ENCODE measurements around the gene LGI4. TPM values are rescaled to one million over a fixed set of nuclear protein-coding genes. Genes with fewer than 3 reads are reported as not detected.

Gene LGI4
- total RNA-seq, 1 experiment from 2014 or later = 0.32 TPM

DNA sequence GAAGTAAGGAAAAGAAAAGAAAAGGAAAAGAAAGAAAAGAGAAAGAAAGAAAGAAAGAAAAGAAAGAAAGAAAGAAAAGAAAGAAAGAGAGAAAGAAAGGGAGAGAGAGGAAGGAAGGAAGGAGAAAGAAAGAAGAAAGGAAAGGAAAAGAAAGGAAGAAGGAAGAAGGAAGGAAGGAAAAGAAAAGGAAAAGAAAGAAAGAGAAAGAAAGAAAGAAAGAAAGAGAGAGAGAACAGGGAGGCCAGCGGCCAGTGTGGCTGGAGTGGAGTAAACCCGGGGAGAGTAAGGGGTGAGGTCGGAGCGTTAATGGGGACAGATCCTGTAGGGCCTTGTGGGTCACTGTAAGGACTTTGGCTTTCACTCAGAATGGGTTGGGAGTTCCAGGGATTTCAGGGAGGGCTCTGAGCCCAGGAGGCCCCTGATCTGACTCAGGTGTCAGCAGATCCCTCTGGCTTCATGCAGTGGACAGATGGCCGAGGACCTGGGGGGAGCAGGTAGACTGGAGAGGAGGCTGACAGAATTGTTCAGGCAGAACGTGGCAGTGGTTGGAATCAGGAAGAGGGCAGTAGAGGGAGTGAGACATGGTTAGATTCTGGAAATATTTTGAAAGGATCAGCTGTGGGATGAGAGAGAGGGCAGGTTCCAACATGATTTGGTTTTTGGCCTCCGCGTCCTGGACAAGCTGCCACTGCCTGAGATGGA is 39.0 kb downstream of the LGI4 start (continued):
- TF ChIP-seq, protein P1, sequence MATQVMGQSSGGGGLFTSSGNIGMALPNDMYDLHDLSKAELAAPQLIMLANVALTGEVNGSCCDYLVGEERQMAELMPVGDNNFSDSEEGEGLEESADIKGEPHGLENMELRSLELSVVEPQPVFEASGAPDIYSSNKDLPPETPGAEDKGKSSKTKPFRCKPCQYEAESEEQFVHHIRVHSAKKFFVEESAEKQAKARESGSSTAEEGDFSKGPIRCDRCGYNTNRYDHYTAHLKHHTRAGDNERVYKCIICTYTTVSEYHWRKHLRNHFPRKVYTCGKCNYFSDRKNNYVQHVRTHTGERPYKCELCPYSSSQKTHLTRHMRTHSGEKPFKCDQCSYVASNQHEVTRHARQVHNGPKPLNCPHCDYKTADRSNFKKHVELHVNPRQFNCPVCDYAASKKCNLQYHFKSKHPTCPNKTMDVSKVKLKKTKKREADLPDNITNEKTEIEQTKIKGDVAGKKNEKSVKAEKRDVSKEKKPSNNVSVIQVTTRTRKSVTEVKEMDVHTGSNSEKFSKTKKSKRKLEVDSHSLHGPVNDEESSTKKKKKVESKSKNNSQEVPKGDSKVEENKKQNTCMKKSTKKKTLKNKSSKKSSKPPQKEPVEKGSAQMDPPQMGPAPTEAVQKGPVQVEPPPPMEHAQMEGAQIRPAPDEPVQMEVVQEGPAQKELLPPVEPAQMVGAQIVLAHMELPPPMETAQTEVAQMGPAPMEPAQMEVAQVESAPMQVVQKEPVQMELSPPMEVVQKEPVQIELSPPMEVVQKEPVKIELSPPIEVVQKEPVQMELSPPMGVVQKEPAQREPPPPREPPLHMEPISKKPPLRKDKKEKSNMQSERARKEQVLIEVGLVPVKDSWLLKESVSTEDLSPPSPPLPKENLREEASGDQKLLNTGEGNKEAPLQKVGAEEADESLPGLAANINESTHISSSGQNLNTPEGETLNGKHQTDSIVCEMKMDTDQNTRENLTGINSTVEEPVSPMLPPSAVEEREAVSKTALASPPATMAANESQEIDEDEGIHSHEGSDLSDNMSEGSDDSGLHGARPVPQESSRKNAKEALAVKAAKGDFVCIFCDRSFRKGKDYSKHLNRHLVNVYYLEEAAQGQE (IDR thresholded peaks at IDR 0.05; ENCODE audit: low read depth) = no peak
- TF ChIP-seq ZFX (IDR thresholded peaks at IDR 0.05) (no peak), SIN3A (IDR thresholded peaks at IDR 0.05; ENCODE audit: low read depth) (no peak), RAD21 (IDR thresholded peaks at IDR 0.05; ENCODE audit: low read depth) (no peak)

DNA sequence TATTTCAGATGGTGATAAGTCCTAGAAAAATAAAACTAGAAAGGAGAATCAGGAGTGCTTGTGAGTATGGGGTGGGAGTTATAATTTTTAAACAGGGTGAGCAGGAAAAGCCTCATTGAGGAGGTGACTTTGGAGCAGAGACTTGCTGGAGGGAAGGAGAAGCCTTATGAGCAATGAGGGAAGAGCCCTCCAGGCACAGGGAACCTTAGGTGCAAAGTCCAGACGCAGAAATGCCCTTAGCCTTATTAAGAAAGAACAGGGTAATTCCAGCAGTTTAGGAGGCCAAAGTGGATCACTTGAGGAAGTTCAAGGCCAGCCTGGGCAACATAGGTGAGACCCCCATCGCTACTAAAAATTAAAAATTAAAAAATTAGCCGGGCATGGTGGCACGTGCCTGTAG is 40.2 kb downstream of the LGI4 start:
- Histone ChIP-seq H2AFZ (ENCODE audit: low read depth, low read length, poor library complexity, severe bottlenecking) (no peak overlapping the region), H3K79me2 (ENCODE audit: insufficient read depth, low read length) (no peaks in the 10 kb centered on the region), H3K27me3 (ENCODE audit: insufficient read depth, low read length) (no peaks in the 10 kb centered on the region), H3K27ac (ENCODE audit: low read depth, low read length) (no peak overlapping the region), H3K9me2 (ENCODE audit: insufficient read depth) (no peaks in the 10 kb centered on the region), H3K9ac (ENCODE audit: low read length) (no peak overlapping the region), H4K20me1 (ENCODE audit: insufficient read depth) (no peaks in the 10 kb centered on the region), H3K36me3 (ENCODE audit: control insufficient read depth in 1 of 2, insufficient read depth in 2 of 2, low read length in 2 of 2) (no peaks in the 10 kb centered on the region), H3K4me1 (ENCODE audit: control insufficient read depth in 1 of 2, insufficient read depth in 2 of 2, low read length in 2 of 2) (peaks cover 0 to 10% of the 10 kb centered on the region in 2 experiments; a peak in 2 of 4 replicates), H3K4me3 (replicated peaks in 1 of 2; ENCODE audit: low read depth in 1 of 2, low read length in 2 of 2) (no peak overlapping the region), H3K9me3 (ENCODE audit: control insufficient read depth in 1 of 2, insufficient read depth in 1 of 2, low read depth in 1 of 2, low read length in 2 of 2) (no peaks in the 10 kb centered on the region), H3K4me2 (ENCODE audit: low read length) (no peak overlapping the region)
- DNase-seq (ENCODE audit: low read depth, low spot score) = no peak
- no peak for ATAC-seq
- ChIA-PET RAD21 (ENCODE audit: low non-redundant PET in 1 of 2, low total read pairs in 2 of 2, uncharacterized antibody in 2 of 2, unreplicated experiment in 2 of 2) (no interaction called here), POLR2A (no interaction called here), CTCF (no interaction called here)
- BruUV-seq (replicated peaks) = no TSS peak
- no peak for TF ChIP-seq TCF7L2 (IDR thresholded peaks at IDR 0.05; ENCODE audit: borderline replicate concordance, extremely low read depth, insufficient read depth, insufficient read length)
- no peak for TF ChIP-seq CBX3 (IDR thresholded peaks at IDR 0.05; ENCODE audit: low read depth)
- TF ChIP-seq, protein P1 (IDR thresholded peaks at IDR 0.05; ENCODE audit: low read depth) = no peak
- no peak for TF ChIP-seq EZH2 (IDR thresholded peaks at IDR 0.05)
- TF ChIP-seq FOSL1 (IDR thresholded peaks at IDR 0.05; ENCODE audit: low read depth) = no peak
- no peak for TF ChIP-seq RAD21 (IDR thresholded peaks at IDR 0.05; ENCODE audit: low read depth)
- TF ChIP-seq, protein P2, sequence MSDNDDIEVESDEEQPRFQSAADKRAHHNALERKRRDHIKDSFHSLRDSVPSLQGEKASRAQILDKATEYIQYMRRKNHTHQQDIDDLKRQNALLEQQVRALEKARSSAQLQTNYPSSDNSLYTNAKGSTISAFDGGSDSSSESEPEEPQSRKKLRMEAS (IDR thresholded peaks at IDR 0.05) = no peak
- no peak for TF ChIP-seq CEBPB (IDR thresholded peaks at IDR 0.05; ENCODE audit: low read depth)
- TF ChIP-seq ELF1 (IDR thresholded peaks at IDR 0.05; ENCODE audit: borderline replicate concordance, low read depth) = no peak
- intact Hi-C loops (cut with micrococcal nuclease) = no loop called here
